K562 (cell line): ENCODE measurements around the gene BORCS8. TPM values are rescaled to one million over a fixed set of nuclear protein-coding genes. Genes with fewer than 3 reads are reported as not detected.

Experiments
- EP400 ChIP-seq: fragments of 450-650 bp; IDR thresholded peaks from 2 replicates; pipeline ENCODE4 v1.6.1; 2017; ENCODE audit warnings: antibody characterized with exemption, mild to moderate bottlenecking, moderate library complexity
- MYC ChIP-seq, 2 experiments: fragments of 250-450 bp in 1 of 2; sonication (Bioruptor Pico) in 1 of 2; IDR thresholded peaks; 2 replicates each; pipeline versions ENCODE4 v1.5.1 to v1.6.1; 2012 to 2021; ENCODE audit warnings: low read depth in 2 of 2, borderline replicate concordance in 1 of 2, improper control_type of control experiment in 1 of 2, low read length in 1 of 2, mild to moderate bottlenecking in 1 of 2, moderate library complexity in 1 of 2
- NR3C1 ChIP-seq: sonication (generic); formaldehyde crosslinking; IDR thresholded peaks from 2 replicates; pipeline ENCODE4 v1.8.1; 2022; ENCODE audit warnings: missing genetic modification reagents
- RAD21 ChIP-seq, 2 experiments: fragments of 250-450 bp in 1 of 2; fragments of 450-650 bp in 1 of 2; sonication (Bioruptor Pico) in 1 of 2; formaldehyde crosslinking in 1 of 2; IDR thresholded peaks in 1 of 2; conservative IDR thresholded peaks in 1 of 2; 2 replicates each; pipeline versions ENCODE4 v1.4.0 to v1.8.0; 2020 to 2022; ENCODE audit warnings: mild to moderate bottlenecking in 2 of 2, moderate library complexity in 1 of 2
- SAFB2 ChIP-seq: fragments of 200-400 bp; formaldehyde crosslinking; IDR thresholded peaks from 2 replicates; pipeline ENCODE4 v1.6.1; 2018; ENCODE audit warnings: borderline replicate concordance, low read length, low read depth, moderate library complexity; ENCODE audit not compliant: severe bottlenecking
- USF2 ChIP-seq: sonication (generic); formaldehyde crosslinking; IDR thresholded peaks from 2 replicates; pipeline ENCODE4 v1.5.0; 2020; ENCODE audit warnings: missing genetic modification reagents
- ZNF146 ChIP-seq: IDR thresholded peaks from one replicate; pipeline ENCODE4 v1.6.1; 2018; ENCODE audit warnings: missing compliant biosample characterization; ENCODE audit not compliant: unreplicated experiment
- ZNF586 ChIP-seq: fragments of 450-650 bp; formaldehyde crosslinking; conservative IDR thresholded peaks from 2 replicates; pipeline ENCODE4 v1.4.0; 2020; ENCODE audit warnings: mild to moderate bottlenecking, moderate library complexity
- polyA plus RNA-seq, 8 experiments: library from polyadenylated mRNA; depleted of rRNA in 4 of 8; stranded (reverse) in 5 of 8; unstranded in 3 of 8; fragments of >200 nt; fragmentation: Nextera tagmentation in 2 of 8; fragmentation: Illumina TruSeq in 1 of 8; extraction: Ambion mirVana in 2 of 8; extraction: Trizol in 1 of 8; gene quantifications; 2 replicates each; pipeline versions ENCODE4 v1.2.1 to v1.2.3, GENCODE V29; 2011 to 2014; ENCODE audit warnings: inconsistent platforms in 1 of 8, missing spikeins in 1 of 8
- total RNA-seq, 7 experiments: library from RNA; depleted of rRNA in 6 of 7; stranded (reverse); fragments of >200 nt in 6 of 7; fragmentation: Illumina TruSeq in 2 of 7; extraction: Trizol in 2 of 7; gene quantifications; 2 replicates each; pipeline versions ENCODE4 v1.2.1 to v1.2.3, GENCODE V29; 2011 to 2021; ENCODE audit warnings: low replicate concordance in 1 of 7
- TF ChIP-seq, protein P1 (sequence below): fragments of 200-800 bp; sonication (Bioruptor generic); IDR thresholded peaks from 2 replicates; pipeline ENCODE4 v1.6.1; 2016; ENCODE audit warnings: missing genetic modification characterization, missing compliant biosample characterization
- TF ChIP-seq, protein P2 (sequence below): fragments of 450-650 bp; formaldehyde crosslinking; IDR thresholded peaks from 2 replicates; pipeline ENCODE4 v1.4.0; 2020; ENCODE audit warnings: mild to moderate bottlenecking, mixed read lengths
- TF ChIP-seq, protein P3 (sequence below), 3 experiments: fragments of 200-800 bp in 1 of 3; sonication (Bioruptor generic) in 1 of 3; sonication (generic) in 1 of 3; formaldehyde crosslinking in 1 of 3; IDR thresholded peaks; 2 replicates each; pipeline versions ENCODE4 v1.6.1 to v1.8.0; 2016 to 2022; ENCODE audit warnings: mild to moderate bottlenecking in 2 of 3, missing compliant biosample characterization in 2 of 3, missing genetic modification characterization in 2 of 3, missing genetic modification reagents in 1 of 3
- TF ChIP-seq, protein P4 (sequence below): fragments of 450-650 bp; IDR thresholded peaks from 2 replicates; pipeline ENCODE4 v1.7.0; 2016; ENCODE audit warnings: borderline replicate concordance
- TF ChIP-seq, protein P5 (sequence below): fragments of 450-650 bp; IDR thresholded peaks from 2 replicates; pipeline ENCODE4 v1.6.1; 2016

BORCS8 gene
- total and polyA plus RNA-seq, 9 of the 15 experiments (the other 6 are each of a cell fraction or from before 2014, with no cell fraction given) = 4.6 to 33.6 (median 16.3) TPM

DNA sequence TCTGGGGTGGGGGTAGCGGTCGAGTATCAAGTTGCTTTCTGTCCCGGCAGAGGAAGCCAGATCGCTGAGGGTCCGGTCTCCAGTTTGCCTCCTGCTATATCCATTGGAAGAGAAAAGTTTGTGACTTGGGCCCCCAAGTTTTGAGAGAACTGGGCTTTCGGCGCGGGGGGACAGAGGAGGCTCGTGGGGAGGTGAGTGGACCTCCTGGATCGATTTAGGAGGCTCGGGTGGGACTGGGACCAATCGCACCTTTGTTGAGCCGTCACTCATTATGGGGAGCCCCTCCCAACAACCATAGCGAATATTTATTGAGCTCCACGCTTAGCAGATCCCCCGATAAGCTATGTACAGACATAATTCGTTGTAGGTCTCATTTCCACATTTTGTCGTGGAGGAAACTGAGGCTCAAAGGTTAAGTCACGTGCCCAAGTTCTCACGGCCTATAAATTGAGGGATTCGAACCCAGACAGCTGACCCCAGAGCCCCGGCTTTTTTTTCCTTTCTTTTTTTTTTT is 1.0 kb upstream of the BORCS8 start (continued):
- TF ChIP-seq, protein P1, sequence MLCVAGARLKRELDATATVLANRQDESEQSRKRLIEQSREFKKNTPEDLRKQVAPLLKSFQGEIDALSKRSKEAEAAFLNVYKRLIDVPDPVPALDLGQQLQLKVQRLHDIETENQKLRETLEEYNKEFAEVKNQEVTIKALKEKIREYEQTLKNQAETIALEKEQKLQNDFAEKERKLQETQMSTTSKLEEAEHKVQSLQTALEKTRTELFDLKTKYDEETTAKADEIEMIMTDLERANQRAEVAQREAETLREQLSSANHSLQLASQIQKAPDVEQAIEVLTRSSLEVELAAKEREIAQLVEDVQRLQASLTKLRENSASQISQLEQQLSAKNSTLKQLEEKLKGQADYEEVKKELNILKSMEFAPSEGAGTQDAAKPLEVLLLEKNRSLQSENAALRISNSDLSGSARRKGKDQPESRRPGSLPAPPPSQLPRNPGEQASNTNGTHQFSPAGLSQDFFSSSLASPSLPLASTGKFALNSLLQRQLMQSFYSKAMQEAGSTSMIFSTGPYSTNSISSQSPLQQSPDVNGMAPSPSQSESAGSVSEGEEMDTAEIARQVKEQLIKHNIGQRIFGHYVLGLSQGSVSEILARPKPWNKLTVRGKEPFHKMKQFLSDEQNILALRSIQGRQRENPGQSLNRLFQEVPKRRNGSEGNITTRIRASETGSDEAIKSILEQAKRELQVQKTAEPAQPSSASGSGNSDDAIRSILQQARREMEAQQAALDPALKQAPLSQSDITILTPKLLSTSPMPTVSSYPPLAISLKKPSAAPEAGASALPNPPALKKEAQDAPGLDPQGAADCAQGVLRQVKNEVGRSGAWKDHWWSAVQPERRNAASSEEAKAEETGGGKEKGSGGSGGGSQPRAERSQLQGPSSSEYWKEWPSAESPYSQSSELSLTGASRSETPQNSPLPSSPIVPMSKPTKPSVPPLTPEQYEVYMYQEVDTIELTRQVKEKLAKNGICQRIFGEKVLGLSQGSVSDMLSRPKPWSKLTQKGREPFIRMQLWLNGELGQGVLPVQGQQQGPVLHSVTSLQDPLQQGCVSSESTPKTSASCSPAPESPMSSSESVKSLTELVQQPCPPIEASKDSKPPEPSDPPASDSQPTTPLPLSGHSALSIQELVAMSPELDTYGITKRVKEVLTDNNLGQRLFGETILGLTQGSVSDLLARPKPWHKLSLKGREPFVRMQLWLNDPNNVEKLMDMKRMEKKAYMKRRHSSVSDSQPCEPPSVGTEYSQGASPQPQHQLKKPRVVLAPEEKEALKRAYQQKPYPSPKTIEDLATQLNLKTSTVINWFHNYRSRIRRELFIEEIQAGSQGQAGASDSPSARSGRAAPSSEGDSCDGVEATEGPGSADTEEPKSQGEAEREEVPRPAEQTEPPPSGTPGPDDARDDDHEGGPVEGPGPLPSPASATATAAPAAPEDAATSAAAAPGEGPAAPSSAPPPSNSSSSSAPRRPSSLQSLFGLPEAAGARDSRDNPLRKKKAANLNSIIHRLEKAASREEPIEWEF (CRISPR knock-in tag) = 0 out of 2 replicates have a peak, but pooled peaks have one; percentile 33
- TF ChIP-seq MYC (IDR thresholded peaks at IDR 0.05; ENCODE audit: low read depth, low read length) = no peak
- TF ChIP-seq MYC (CRISPR knock-in tag; IDR thresholded peaks at IDR 0.05; ENCODE audit: borderline replicate concordance, low read depth) = no peak
- peak; percentile 52; the same call in 1 of the 2 replicates for TF ChIP-seq USF2 (CRISPR knock-in tag)
- TF ChIP-seq, protein P2, sequence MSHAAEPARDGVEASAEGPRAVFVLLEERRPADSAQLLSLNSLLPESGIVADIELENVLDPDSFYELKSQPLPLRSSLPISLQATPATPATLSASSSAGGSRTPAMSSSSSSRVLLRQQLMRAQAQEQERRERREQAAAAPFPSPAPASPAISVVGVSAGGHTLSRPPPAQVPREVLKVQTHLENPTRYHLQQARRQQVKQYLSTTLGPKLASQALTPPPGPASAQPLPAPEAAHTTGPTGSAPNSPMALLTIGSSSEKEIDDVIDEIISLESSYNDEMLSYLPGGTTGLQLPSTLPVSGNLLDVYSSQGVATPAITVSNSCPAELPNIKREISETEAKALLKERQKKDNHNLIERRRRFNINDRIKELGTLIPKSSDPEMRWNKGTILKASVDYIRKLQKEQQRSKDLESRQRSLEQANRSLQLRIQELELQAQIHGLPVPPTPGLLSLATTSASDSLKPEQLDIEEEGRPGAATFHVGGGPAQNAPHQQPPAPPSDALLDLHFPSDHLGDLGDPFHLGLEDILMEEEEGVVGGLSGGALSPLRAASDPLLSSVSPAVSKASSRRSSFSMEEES = peak; percentile 81
- no peak for TF ChIP-seq RAD21 (CRISPR knock-in tag; conservative IDR thresholded peaks at IDR 0.05 in 1 of 2, IDR thresholded peaks at IDR 0.05 in 1 of 2)
- no peak for TF ChIP-seq SAFB2
- TF ChIP-seq NR3C1 (CRISPR knock-in tag) = no peak
- TF ChIP-seq, protein P3, sequence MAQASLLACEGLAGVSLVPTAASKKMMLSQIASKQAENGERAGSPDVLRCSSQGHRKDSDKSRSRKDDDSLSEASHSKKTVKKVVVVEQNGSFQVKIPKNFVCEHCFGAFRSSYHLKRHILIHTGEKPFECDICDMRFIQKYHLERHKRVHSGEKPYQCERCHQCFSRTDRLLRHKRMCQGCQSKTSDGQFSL (CRISPR knock-in tag; IDR thresholded peaks at IDR 0.05) = no peak
- TF ChIP-seq, protein P3 (tag; IDR thresholded peaks at IDR 0.05) = peak in 1 of 2 experiments; percentile 47; a peak in 1 of 4 replicates
- TF ChIP-seq EP400 = 0 out of 2 replicates have a peak, but pooled peaks have one; percentile 15
- TF ChIP-seq ZNF146 (CRISPR knock-in tag) = no peak
- no peak for TF ChIP-seq ZNF586 (CRISPR knock-in tag)
- TF ChIP-seq, protein P4, sequence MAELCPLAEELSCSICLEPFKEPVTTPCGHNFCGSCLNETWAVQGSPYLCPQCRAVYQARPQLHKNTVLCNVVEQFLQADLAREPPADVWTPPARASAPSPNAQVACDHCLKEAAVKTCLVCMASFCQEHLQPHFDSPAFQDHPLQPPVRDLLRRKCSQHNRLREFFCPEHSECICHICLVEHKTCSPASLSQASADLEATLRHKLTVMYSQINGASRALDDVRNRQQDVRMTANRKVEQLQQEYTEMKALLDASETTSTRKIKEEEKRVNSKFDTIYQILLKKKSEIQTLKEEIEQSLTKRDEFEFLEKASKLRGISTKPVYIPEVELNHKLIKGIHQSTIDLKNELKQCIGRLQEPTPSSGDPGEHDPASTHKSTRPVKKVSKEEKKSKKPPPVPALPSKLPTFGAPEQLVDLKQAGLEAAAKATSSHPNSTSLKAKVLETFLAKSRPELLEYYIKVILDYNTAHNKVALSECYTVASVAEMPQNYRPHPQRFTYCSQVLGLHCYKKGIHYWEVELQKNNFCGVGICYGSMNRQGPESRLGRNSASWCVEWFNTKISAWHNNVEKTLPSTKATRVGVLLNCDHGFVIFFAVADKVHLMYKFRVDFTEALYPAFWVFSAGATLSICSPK = no peak
- TF ChIP-seq, protein P5, sequence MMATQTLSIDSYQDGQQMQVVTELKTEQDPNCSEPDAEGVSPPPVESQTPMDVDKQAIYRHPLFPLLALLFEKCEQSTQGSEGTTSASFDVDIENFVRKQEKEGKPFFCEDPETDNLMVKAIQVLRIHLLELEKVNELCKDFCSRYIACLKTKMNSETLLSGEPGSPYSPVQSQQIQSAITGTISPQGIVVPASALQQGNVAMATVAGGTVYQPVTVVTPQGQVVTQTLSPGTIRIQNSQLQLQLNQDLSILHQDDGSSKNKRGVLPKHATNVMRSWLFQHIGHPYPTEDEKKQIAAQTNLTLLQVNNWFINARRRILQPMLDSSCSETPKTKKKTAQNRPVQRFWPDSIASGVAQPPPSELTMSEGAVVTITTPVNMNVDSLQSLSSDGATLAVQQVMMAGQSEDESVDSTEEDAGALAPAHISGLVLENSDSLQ = peak; percentile 91
